Peyer's patch (tissue), 4 donors: ENCODE measurements around the gene CABP5.

Source experiments
- POLR2A ChIP-seq, 2 donors: fragments of 450-650 bp; IDR thresholded peaks; one replicate each; pipeline ENCODE4 v1.5.1; 2017; ENCODE audit warnings: antibody characterized with exemption in 2 of 2, mild to moderate bottlenecking in 2 of 2, moderate library complexity in 2 of 2
- TF ChIP-seq, protein P1 (sequence below), 6 experiments: fragments of 450-650 bp in 4 of 6; fragments of 200-600 bp in 2 of 6; sonication (generic) in 1 of 6; IDR thresholded peaks; one replicate each; pipeline ENCODE4 v1.5.1; 2017 to 2019; ENCODE audit warnings: antibody characterized with exemption in 6 of 6, mild to moderate bottlenecking in 3 of 6, moderate library complexity in 1 of 6

- TF ChIP-seq, protein P1, sequence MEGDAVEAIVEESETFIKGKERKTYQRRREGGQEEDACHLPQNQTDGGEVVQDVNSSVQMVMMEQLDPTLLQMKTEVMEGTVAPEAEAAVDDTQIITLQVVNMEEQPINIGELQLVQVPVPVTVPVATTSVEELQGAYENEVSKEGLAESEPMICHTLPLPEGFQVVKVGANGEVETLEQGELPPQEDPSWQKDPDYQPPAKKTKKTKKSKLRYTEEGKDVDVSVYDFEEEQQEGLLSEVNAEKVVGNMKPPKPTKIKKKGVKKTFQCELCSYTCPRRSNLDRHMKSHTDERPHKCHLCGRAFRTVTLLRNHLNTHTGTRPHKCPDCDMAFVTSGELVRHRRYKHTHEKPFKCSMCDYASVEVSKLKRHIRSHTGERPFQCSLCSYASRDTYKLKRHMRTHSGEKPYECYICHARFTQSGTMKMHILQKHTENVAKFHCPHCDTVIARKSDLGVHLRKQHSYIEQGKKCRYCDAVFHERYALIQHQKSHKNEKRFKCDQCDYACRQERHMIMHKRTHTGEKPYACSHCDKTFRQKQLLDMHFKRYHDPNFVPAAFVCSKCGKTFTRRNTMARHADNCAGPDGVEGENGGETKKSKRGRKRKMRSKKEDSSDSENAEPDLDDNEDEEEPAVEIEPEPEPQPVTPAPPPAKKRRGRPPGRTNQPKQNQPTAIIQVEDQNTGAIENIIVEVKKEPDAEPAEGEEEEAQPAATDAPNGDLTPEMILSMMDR (IDR thresholded peaks at IDR 0.05), result no peak
- no peak for TF ChIP-seq POLR2A (IDR thresholded peaks at IDR 0.05)
These were observed 39.6 kb downstream of the CABP5 start for GRCh38 chr19:48004236-48004635.
